Thyroid gland (tissue), 4 donors: Measurements from ENCODE around the gene TOM1L2. TPM values are rescaled to one million over a fixed set of nuclear protein-coding genes. Genes with fewer than 3 reads are reported as not detected.

ENCODE experiments used
- DNase-seq, 2 donors: peaks; one replicate each; pipeline ENCODE4 v3.0.0-alpha.2; 2019
- H3K27ac ChIP-seq, 3 donors: fragments of 200-600 bp; sonication (generic); 1 replicate in 2 of 3; 2 replicates in 1 of 3; pipeline ENCODE4 v1.5.1; 2016 to 2019; ENCODE audit warnings: mild to moderate bottlenecking in 1 of 3, moderate library complexity in 1 of 3
- H3K27me3 ChIP-seq: fragments of 200-600 bp; sonication (generic); one replicate; pipeline ENCODE4 v1.5.1; 2019
- H3K36me3 ChIP-seq, 2 donors: fragments of 200-600 bp; sonication (generic); one replicate each; pipeline ENCODE4 v1.5.1; 2016 to 2019
- H3K4me1 ChIP-seq, 2 donors: fragments of 200-600 bp; sonication (generic); one replicate each; pipeline ENCODE4 v1.5.1; 2017 to 2019
- H3K4me3 ChIP-seq, 3 donors: fragments of 200-600 bp; sonication (generic); replicated peaks in 1 of 3; 1 replicate in 2 of 3; 2 replicates in 1 of 3; pipeline ENCODE4 v1.5.1; 2016; ENCODE audit warnings: mild to moderate bottlenecking in 1 of 3
- H3K9me3 ChIP-seq: fragments of 200-600 bp; sonication (generic); one replicate; pipeline ENCODE4 v1.5.1; 2017
- CTCF ChIP-seq, 6 experiments: fragments of 200-600 bp in 3 of 6; fragments of 450-650 bp in 3 of 6; sonication (generic) in 3 of 6; IDR thresholded peaks; one replicate each; pipeline ENCODE4 v1.5.1; 2016 to 2019; ENCODE audit warnings: antibody characterized with exemption in 6 of 6, mild to moderate bottlenecking in 2 of 6, inconsistent platforms in 1 of 6, moderate library complexity in 1 of 6
- POLR2A ChIP-seq, 2 donors: fragments of 450-650 bp; IDR thresholded peaks; one replicate each; pipeline ENCODE4 v1.6.1; 2017; ENCODE audit warnings: antibody characterized with exemption in 2 of 2, mild to moderate bottlenecking in 2 of 2, moderate library complexity in 1 of 2
- WGBS, 2 donors: methylation state at CpG; one replicate each; pipeline ENCODE4 v1.1.5; 2017; 5-methylcytosine and 5-hydroxymethylcytosine counted together
- intact Hi-C: fragments of 100-400 bp; cut with DNase I; formaldehyde crosslinking; loops from one replicate; pipeline ENCODE4 v1.15.1; 2023
- total RNA-seq, 4 donors: library from RNA; depleted of rRNA; stranded (reverse); fragments of >200 nt; gene quantifications; one replicate each; pipeline ENCODE4 v1.2.3, GENCODE V29; 2016

Gene TOM1L2
- total RNA-seq, 4 donors from 2014 or later, result 138 to 881 (median 257) TPM

DNA sequence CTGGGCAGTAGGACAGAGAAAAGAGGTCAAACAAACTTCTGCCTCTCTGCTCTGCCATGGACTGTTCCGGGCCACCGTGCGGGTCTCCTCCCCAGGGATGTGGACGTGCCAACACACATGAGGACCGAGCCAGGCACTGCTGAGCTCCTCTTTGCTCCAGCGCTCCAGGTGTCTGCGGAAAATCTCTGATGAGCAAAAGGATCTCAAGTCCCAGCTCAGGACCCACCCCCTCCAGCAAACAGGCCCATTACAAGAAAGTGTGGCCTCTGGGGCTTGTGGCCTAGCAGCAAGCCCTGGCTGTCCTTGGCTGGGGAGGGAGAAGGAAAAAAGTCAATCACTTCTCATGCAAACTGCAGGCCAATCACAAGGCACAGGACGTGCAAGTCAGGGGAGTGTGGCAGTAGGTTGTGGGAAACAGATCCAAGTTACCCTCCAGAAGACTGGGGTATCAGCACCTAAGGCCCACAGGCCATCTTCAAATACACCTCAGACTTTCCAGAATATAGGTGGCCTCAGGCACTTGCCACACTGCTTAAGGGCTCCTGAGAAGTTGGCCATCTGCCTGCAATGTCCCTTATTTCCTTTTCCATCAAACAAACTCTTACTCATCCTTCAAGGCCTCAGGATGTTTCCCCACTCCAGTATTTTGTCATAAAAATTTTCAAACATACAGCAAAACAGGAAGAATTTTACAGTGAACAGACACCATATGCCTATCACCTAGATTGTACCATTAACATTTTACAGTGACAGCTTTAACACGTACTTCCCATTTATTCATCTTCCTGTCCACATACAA is 99.5 kb downstream of the TOM1L2 start:
- H3K4me3 ChIP-seq, result no peak overlapping the region
- WGBS, 2 donors, result 41 to 48% methylated on average over 9 of the region's 9 CpGs
- TF ChIP-seq POLR2A (IDR thresholded peaks at IDR 0.05), result no peak
- TF ChIP-seq CTCF (IDR thresholded peaks at IDR 0.05), result no peak
- H3K4me1 ChIP-seq, result peaks cover 39 to 43% of the 10 kb centered on the region in 2 donors
- peak; percentile 53 to 54 for DNase-seq
- peak overlapping the region in 1 of 3 donors; percentile 48 for H3K27ac ChIP-seq
- peaks cover 0 to 16% of the 10 kb centered on the region in 2 donors for H3K36me3 ChIP-seq
- H3K9me3 ChIP-seq, result no peaks in the 10 kb centered on the region
- H3K27me3 ChIP-seq, result no peaks in the 10 kb centered on the region
- intact Hi-C loops, result no loop called here

- TF ChIP-seq CTCF (IDR thresholded peaks at IDR 0.05) (no peak), POLR2A (IDR thresholded peaks at IDR 0.05) (no peak)
These were observed 100.3 kb downstream of the TOM1L2 start for GRCh38 chr17:17871913-17872312.

DNA sequence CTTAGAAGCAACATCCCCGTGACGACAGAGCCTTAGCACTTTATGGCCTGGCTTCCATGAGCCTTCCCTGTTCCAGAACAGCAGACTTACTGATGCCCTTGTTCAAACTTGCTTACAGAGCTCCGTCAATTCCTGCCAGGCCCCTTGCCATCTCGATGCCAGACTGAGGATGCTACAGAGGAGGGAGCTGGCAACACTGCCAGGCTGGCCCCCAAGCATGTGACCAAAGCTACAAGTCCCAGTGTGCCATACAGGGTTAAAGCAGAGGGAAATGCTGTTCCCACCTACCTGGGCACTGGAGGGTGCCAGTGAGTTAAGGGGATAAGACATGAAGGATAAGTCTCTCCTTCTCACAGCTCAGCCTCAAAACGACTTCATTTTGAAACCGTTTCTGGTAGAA is 102.0 kb downstream of the TOM1L2 start:
- intact Hi-C loops, result no loop called here
- no peak overlapping the region for H3K4me3 ChIP-seq
- DNase-seq, result no peak
- H3K27ac ChIP-seq, result no peak overlapping the region
- peaks cover 4 to 34% of the 10 kb centered on the region in 2 donors for H3K36me3 ChIP-seq
- 82 to 91% methylated on average over 6 of the region's 6 CpGs for WGBS, 2 donors
- H3K9me3 ChIP-seq, result no peaks in the 10 kb centered on the region
- no peaks in the 10 kb centered on the region for H3K27me3 ChIP-seq
- peaks cover 17 to 23% of the 10 kb centered on the region in 2 donors for H3K4me1 ChIP-seq
- TF ChIP-seq CTCF (IDR thresholded peaks at IDR 0.05) (no peak), POLR2A (IDR thresholded peaks at IDR 0.05) (no peak)

More at GRCh38 chr17:17871913-17872312, 100.3 kb downstream of the TOM1L2 start:
- peaks cover 31 to 35% of the 10 kb centered on the region in 2 donors for H3K4me1 ChIP-seq
- intact Hi-C loops, result no loop called here
- H3K9me3 ChIP-seq, result no peaks in the 10 kb centered on the region
- no peaks in the 10 kb centered on the region for H3K27me3 ChIP-seq
- peak overlapping the region in 1 of 3 donors; percentile 48 for H3K27ac ChIP-seq
- WGBS, 2 donors, result 87 to 91% methylated on average over 3 of the region's 3 CpGs
- peaks cover 0 to 23% of the 10 kb centered on the region in 2 donors for H3K36me3 ChIP-seq
- no peak for DNase-seq
- no peak overlapping the region for H3K4me3 ChIP-seq

DNA sequence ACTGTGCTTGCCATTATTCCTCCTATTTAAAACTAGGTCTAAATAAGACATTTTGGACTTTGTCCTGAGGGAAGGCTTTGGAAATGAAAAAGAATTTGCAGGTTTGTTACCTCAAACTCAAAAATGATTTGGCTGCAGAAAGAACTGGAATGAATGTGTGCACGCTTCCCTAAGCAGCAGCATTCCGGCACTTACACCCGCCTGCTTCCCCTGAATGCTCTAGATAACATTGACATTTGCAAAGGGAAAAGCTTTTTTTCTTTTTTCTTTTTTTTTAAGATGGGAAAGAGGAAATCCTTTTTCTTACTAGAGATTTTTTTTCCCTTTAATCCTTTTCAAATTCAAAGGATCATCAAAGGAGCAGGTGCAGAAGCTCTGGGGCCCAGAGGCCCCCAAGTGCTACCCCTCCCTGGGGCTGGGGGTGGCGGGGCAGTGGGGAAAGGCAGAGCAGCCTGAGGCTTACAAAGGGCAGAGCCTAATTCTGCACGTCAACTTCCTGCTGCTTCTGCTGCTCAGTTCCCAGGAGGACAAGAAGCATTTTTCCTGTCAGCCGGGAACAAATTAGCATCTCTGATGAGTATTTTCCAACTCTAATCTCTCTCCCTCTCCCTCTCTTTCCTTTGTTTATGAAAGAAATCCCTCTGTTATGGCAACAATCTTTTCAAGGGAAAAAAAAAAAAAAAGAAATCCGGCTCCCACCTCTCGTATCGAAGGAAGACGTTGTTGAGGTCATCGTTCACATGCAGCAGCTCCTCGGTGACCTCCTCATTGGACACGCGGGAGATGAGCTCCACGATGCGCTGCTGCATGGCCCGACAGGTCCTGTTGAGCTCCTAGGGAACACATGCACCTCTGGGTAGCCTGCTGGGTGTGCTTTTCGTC is 103.3 kb downstream of the TOM1L2 start:
- peak overlapping the region in 2 of 3 donors; percentile 21 to 60 for H3K27ac ChIP-seq
- no peak overlapping the region for H3K4me3 ChIP-seq
- H3K27me3 ChIP-seq, result no peaks in the 10 kb centered on the region
- WGBS, 2 donors, result 63 to 72% methylated on average over 18 of the region's 18 CpGs
- DNase-seq, result no peak
- no peaks in the 10 kb centered on the region for H3K9me3 ChIP-seq
- peaks cover 14 to 23% of the 10 kb centered on the region in 2 donors for H3K4me1 ChIP-seq
- H3K36me3 ChIP-seq, result peaks cover 4 to 34% of the 10 kb centered on the region in 2 donors
- TF ChIP-seq CTCF (IDR thresholded peaks at IDR 0.05) (no peak), POLR2A (IDR thresholded peaks at IDR 0.05) (no peak)
- intact Hi-C loops, result loop anchor here (10.0 kb wide), 1 partner anchor 184 kb away; the partner anchor contains the start of gene RAI1
